ENCODE data around the gene INAFM2.

INAFM2 gene

DNA sequence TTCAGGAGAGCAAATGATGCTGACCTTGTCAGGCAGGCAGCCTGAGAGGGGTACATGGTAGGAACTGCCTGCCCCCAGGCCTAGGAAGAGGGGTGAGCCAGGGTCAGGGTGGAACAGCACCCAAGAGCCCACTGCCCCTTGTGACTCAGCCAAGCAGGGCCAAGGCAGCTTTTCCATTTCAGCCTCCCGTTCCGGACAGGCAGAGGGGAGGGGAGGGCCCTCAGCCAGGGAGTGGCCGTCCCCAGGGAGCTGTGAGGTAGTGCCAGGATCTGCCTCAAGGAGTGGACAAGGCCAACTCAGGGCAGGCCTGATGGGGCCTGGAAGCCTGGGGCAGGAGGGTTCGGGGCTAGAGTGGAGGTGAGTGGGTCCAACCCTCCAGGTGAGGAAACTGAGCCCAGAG lies 35.5 kb upstream of the INAFM2 start:
- no peak for DNase-seq

DNA sequence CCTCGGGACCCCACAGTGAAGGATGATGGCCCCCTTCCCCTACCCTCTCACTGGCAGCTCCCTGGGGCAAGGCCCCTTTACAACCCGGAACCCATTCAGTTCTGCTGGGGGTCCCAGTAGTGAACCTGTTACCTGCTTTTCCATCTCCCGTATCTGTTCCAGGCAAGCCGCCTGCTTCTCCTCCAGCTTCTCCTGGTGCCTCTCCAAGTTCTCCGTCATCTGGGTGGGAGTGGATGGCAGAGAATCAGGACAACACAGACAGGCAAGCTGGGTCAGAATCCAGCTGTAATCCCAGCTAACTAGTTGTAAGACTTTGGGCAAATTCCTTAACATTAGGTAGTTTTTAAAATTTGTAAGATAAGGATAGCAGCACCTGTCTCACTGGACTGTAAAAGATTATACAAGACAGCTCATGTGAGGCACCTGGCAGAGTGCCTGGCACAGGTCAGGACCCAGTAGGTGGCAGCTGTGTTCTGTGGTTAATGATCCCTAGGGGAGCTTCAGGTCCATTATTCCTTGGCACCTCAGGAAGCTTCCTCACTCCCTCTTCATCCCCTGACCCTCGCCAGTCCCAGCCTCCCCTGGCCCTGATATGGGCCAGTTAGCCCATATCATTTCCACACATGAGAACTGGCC lies 34.2 kb upstream of the INAFM2 start:
- DNase-seq: no peak

DNA sequence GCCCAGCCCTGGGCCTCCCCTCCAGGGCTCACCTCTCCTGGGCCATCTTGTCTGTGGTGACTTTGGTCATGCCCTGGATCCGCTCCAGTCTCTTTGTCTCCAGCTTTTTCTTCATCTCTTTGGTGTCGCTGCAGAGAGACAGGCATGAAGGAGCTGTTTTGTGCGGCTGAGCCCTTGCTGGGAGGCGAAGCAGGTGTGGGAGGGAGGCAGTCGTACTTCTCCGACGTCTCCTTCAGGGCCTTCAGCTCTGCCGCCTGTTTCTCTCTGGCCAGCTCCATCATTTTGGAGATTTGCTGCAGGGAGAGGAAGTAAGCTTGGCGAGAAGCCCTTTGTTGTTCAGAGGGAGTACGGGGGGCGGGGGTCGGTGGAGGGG lies 33.0 kb upstream of the INAFM2 start:
- no peak for DNase-seq

DNA sequence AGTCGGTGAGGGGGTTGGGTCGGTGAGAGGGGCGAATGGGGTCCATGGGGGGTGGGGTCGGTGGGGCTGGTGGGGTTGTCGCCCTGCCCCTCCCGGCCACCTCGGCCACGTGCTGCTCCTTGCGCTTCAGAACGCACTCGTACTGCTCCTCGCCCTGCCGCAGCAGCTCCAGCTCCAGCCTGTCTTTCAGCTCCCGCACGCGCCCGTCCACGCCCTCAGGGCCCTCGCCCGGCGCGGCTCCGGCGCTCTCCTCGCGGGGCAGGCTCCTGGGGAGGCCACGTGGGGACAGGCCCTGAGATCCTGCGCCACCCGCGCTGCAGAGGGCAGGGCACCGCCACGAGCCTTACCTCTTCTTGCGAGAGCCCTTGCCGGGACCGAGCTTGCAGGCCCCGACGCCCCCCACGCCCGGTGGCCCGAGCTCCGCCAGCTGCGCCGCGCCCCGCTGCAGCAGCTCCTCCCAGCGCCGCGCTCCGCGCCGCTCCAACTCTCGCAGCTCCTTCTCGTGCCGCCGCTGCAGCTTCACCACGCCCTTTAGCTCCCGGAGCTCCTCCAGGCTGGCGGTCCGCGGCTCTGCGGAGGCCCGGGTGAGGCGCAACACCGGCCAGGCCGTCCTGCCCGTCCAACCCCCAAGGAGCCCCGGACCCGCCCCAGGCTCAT lies 32.4 kb upstream of the INAFM2 start:
- DNase-seq: no peak

DNA sequence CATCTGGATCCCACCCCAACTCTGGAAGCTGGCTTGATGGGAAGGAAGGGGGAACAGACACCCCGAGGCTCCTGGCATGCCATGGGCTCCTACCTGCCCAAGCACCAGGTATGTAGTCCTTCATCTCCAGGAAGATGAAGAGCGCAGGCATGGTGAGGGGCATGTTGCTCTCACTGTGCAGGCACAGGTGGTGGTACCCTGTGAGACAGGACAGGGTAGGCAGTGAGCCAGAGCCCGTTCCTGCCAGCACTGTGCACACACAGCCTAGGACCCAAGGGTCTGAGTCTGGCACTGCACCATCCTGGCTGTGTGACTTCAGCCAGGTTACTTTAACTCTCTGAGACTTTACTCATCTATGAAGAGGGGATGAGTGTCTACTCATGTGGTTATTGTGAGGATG lies 31.2 kb upstream of the INAFM2 start:
- DNase-seq: no peak

DNA sequence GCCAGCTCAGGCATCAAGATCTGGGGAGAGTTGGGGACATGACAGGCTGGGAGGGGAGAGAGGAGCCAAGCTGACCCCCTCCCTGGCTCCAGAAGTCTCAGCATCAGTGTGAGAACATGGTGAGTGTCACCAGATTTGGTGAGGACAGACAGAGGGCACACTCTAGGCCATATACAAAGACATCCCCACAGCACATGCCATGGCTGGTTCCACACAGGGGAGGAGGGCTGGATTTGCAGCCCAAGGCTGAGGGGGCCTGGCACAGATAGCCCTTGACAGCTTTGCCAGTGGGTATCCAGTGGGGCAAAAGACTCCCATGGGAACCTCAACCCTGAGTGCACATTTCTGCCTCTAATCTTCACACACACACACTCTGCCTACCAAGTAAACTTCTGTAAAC lies 30.5 kb upstream of the INAFM2 start:
- no peak for DNase-seq

DNA sequence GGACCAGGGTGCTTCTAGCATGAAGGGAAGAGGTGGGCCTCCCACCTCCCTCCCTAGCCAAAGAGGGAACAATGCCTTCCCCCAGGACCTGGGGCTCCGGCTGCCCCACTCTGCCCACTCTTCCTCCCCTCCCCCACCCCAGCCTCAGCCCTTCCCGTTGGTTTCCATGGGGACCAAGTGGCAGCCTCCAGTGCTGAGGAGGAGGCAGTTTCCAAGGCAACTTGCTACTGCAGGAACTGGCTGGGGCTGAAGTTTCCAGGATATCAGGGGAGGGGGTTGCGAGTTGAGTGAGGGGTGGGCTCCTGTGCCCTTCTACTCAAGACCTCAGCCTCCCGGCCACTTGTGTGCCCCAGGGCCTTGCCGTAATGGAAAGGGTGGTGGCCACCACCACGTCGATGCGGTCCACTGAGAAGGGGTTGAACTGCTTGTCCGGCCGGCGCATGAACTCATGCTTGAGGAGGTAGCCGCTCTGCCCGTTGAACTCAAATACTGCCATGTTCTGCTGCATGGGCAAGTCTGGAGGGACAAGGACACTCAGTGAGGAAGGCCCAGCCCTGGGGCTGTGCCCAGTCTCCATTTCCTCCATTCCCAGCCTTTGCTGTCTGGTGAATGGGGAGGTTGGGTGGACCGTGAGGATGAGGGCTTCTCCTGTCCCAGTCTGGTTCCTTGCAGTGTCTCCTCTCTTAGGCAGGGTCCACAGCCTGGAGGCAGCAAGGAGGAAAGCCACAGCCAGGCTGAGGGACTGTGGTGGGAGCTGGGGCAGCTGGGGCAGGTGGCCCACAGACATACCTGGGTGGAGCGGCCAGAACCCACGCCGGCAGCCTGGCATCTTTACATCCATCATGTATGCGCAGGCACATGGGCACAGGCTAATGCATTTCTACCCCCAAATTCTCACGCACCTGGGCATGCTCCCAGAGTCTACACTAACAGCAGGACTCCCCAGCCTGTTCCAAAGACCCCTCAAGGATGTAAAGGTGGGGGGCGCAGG lies 29.3 kb upstream of the INAFM2 start:
- no peak for DNase-seq

DNA sequence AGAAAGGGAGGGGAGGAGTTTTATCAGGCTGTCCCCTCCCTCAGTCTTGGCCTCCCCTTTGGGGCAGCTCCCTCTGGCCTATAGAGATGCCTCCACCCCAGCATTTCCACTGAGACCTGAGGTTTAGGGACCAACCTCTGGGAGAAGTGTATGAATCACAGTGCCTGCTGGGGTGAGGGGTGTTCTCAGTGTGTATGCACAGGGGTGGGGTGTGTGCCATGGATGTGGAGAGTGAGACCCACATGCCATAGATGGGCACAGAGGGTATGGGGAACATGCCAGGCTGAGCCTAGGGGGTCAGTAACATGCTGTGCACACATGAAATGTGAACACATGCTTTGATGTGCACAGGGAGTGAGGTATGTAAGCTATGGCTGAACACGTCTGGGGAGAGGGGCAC lies 28.2 kb upstream of the INAFM2 start:
- DNase-seq: no peak

DNA sequence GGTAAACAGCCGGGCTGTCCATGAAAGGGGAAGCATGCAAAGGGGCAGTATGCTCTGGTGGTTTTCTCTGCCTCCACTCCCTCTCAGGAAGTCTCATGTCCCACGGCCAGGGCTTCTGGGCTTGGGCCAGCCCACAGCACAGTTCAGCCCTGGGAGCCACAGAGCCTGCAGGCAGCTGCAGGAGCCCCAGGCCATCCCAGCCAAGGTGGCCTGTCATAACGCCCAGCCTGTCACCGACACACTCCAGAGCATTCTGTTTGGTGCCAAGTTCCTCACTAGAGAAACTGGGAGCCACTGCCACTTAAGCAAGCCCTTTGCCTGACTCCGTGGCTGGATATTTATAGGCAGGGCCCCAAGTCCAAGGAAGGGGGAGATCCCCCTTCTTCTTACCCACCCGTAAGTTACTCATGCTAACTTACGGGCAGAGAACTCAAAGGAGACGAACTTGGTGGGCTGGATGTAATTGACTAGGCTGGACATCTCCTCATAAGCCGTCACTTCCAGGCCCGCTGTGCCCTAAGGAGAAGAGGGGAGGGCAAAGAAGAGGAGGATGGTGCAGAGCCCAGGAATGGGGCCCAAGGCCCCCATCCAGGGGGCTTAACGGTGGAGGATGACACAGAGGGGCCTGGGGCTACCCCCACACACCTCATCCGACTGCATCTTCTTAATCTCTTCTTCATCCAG lies 27.5 kb upstream of the INAFM2 start:
- DNase-seq: no peak

DNA sequence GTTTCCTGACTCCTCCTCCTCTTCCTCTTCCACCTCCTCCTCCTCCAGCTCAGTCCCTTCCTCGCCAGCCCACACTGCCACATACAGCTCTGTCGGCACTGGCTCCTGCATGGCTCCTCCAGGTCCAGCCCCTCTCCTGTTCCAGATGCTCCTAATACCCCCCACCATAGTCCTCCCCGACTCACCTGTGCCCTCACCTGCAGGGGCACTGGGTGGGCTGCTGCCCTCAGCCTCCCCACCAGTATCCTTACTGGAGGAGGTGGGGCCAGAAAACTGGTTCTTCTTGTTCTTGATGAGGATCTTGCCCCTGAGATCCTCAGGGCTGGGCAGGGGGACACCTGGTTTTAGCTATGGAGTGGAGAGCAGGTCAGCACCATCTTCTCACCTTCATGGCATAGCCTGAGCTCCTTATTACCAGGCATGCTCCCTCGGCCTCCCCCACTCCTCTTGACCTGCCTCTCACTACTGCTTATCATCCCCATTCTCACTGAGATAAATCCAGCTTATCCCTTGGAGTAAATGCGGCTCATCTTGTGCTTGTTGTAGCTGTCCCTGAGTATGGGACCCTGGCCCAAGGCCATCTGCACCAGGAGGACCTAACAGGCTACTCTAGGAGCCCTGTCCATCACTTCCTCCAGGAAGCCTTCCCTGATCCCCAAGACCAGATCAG lies 26.8 kb upstream of the INAFM2 start:
- no peak for DNase-seq

DNA sequence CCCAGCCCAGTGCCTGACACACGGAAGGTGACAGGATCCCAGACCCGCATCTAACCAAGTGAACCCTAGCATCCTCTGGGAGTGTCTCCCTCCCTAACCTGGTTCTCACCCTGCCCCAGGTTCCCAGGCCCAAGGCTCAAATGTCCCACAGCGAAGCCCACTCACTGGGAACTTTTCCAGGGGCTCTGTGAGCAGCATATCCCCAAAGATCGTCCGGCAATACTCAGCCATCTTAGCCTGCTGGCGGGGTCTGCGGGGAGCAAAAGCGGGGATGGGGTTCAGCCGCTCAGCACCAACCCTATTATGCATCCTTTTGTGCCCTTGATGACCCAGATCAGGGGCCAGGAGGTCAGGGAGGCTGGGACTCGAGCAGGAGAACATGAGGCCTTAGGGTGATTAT lies 26.1 kb upstream of the INAFM2 start:
- no peak for DNase-seq

DNA sequence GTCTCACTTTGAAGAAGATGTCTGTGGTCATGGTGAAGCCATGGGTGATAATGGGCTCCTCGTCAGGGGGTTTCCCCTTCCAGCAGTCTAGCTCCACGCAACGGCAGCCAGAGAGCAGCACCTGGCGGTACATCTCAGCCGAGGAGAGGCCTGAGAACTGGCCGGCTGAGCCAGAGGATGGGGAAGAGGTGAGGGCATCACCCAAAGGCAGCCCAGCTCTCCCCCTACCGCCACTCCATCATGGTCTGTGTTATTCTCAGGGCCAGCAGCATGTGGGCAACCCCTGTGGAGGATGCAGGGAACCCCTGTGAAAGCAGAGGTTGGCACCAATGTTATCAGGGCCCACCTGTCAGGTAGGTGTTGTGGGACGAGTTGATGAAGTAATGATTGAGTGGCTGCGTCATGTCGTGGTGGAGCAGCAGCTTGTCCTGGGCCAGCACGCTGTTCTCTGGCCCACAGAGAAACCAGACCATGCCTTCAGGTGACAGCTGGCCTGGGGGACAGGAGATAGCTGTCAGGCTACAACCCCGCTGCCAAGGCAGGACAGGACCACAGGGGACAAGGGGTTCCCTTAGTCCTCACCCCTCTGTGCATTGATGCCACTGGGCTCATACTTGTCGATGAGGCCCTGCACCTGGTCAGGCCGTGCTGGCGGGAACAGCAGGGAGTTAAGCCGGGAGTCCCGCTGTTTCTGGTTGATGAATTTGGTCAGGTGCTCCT lies 25.1 kb upstream of the INAFM2 start:
- DNase-seq: no peak

DNA sequence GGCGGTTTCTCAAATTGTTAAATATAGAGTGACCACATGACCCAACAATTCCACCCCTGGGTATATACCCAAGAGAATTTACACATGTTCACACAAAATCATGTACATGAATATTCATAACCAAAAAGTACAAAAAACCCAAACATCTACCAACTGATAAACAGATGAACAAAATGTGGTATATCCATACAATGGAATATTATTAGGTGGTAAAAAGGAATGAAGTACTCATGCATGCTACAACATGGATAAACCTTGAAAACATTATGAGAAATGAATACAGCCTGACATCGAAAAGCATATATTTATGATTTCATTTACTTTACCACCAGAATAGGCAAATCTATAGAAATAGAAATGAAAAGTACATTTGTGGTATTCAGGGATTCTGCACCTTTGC lies 23.1 kb upstream of the INAFM2 start:
- no peak for DNase-seq

DNA sequence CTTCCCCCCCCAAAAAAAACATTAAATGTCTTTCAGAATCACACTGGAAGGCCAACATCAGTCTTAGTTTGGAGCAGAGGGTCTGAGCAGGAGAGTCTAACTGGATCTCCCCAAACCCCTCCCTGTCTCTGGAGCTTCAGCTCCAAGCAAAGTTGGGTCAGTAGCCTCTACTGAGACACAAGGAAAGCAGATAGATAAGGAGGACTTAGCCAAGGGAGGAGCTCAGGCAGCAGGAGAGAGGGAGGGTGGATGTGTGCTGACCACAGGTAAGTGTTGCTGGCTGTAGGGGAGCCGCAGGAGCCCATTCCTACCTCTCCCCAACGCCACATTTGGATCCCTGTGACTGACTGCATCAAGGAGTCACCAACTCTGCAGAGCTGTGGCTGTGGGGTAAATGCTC lies 22.7 kb upstream of the INAFM2 start:
- no peak for DNase-seq

DNA sequence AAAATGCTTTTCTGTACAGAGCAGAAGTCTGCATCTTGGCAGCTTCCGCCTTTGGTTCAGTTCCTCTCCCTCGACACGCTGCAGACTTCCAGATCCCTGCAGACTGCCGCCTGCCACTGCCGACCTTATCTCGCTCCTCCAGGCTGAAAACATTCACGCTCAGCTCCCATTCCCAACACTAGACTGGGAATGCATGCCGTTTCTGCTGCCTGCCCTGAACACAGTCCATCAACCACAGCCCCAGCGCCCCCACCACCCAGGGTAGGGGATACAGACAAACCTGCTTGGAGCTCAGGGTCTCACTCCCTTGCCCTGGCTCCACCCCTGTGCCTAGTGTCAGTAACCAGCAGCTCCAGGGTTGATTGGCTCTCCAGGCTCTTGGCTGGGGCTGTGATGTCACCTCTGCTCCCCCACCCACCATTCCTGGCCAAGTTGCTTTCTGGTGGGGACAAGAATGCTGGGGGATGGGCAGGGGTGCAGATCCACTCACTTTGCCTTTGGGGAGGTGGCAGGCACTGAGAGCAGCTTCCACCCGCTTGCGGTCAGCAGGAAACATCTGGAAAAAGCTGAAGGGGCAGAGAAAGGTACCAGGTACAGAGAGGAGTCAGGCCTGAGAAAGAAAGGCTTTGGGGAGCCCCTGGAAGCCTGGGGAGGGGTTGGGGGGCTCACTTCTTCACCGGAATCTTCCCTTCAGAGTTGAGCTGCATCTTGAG lies 21.9 kb upstream of the INAFM2 start:
- no peak for DNase-seq

DNA sequence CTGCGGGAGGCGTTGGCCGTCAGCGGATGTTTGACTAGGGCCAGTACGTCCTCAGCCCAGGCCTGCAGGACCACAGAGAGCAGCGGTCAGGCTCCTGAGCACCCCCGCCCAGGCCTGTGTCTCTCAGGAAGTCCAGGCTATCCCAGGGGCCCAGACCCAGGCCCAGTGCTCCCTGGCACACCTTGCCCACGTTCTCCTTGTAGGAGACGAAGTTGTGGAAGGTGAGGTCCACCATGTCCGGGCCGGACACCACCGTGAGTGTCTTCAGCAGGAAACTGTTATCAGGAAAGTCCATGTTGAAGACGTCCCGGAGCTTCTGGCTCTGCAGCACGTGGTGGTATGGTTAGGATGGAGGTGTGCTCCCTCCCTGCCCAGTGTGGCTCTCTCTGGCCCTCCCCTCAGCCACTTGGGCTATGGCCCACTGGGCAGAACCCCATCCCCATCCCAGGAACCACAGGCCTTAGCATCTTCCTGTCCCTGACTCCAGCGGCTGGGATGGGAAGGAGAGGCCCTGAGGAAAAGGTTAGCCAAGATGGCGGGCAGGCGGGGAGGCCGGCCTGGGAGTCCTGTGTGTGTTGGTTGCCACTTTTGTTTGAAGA lies 21.1 kb upstream of the INAFM2 start:
- DNase-seq: no peak

DNA sequence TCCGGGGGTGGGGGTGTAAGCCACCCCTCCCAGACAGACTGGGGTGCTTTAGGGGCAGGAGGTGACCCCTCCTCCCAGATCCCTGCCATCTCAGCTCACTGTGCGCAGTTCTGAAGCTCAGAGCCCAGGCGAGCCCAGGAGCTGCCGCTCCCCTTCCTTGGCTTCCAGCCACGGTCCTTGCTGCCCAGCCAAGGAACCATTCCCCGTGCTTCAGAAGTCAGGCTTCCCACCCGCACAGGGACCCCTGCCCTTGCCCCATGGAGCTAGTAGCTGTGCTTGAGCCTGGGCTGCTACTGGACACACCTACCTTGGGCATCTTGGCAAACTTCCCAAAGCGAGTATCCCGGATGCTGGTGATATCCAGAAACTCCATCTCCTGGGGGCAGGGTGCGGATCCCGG lies 20.5 kb upstream of the INAFM2 start:
- DNase-seq: no peak

DNA sequence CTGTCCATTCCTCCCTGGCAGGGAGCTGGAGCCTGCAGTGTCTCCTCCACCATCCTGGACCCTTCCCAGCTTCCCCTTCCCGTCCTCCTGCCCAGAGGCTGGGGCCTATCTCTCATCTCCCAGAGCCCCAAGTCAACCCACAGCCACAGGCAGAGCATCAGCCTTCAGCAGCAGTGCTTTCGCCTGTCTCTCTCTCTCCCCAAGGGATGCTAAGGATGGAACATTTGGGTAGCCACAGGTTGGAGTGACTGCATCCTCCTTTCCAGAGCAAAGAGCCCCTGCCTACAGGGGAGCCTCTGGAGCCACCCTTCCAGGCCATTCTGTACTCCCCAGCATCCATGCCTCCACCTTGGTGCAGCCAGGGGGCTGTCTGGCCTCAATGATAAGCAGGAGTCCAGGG lies 19.9 kb upstream of the INAFM2 start:
- no peak for DNase-seq

DNA sequence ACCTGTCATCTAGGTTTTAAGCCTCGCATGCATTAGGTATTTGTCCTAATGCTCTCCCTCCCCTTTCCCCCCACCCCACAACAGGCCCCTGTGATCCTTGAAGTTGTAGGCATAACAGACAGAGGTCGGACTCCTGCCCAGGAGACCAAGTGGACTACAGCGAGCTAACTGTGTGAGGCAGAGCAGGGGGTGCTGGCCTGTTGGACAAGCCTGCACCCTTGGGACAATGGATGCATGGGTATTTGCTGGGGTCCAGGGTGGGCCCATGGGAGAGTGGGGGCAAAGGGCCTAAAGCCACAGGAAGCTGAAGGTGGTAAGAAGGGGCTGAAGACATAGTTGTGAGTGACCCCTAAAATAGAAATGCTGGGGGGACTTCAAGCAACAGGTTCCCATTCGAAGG lies 18.2 kb upstream of the INAFM2 start:
- no peak for DNase-seq

DNA sequence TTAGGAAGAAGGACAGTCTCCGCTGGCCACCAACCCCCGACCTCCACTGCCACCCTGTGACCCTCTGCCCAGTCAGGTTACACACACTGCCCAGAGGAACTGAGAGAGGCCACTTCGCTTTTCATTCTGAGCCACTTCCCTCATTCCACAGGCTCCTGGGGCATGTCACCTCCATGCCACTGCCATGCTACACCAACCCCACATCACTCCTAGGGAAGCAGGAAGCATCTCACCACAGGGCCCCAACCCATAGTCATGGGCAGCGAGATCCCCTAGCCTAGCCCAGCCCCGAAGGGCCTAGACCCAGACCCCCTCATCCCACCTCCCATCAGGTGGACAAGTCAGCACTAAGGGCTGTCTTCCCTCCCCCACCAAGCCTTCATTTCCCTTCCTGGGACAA lies 17.1 kb upstream of the INAFM2 start:
- DNase-seq: no peak

DNA sequence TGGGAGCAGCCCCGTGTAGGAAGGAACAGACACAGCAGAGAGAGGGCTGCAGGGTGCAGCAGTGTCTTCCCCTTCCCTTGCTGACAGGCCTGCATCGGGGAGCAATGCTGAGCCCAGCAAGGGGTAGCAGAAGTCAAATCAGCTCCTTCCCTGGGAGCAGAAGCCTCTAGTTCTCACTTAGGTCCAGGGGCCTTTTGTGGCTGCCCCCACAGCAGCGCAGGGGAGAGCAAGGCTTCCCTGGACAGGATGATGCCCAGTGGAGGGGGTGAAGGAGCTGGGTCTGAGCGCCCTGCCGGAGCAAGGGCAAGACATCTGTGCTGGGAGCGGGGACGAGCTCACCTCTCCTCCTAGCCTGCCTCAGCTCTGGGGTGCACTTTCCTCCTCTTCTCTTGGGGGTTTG lies 16.6 kb upstream of the INAFM2 start:
- DNase-seq: no peak

Measured in amniotic stem cell (primary cell).